HL-60 (cell line): ENCODE results near the gene CASP6.

Experiments used
- DNase-seq, 2 experiments: peaks; one replicate each; pipeline ENCODE4 v3.0.0-alpha.2; 2010 to 2020; ENCODE audit warnings: low read depth in 1 of 2, low spot score in 1 of 2
- H3K27ac ChIP-seq: fragments of 250-450 bp; sonication (Bioruptor Pico); replicated peaks from 2 replicates; pipeline ENCODE4 v1.5.1; 2020; ENCODE audit warnings: mild to moderate bottlenecking, moderate library complexity
- H3K27me3 ChIP-seq: fragments of 250-450 bp; sonication (Bioruptor Pico); 2 replicates; pipeline ENCODE4 v1.5.1; 2021; ENCODE audit warnings: mild to moderate bottlenecking, moderate library complexity; ENCODE audit not compliant: insufficient read depth, poor library complexity, severe bottlenecking
- H3K4me3 ChIP-seq: replicated peaks from 2 replicates; pipeline ENCODE4 v1.5.1; 2011; ENCODE audit warnings: mild to moderate bottlenecking, control low read depth, low read length; ENCODE audit not compliant: insufficient read depth
- GABPA ChIP-seq: IDR thresholded peaks from 2 replicates; pipeline ENCODE4 v1.6.1; 2012; ENCODE audit warnings: low read depth
- POLR2AphosphoS5 ChIP-seq: IDR thresholded peaks from 2 replicates; pipeline ENCODE4 v1.6.1; 2012; ENCODE audit warnings: low read depth
- SPI1 ChIP-seq: IDR thresholded peaks from 2 replicates; pipeline ENCODE4 v1.6.1; 2012; ENCODE audit warnings: low read depth, mild to moderate bottlenecking, borderline replicate concordance
- TF ChIP-seq, protein P1 (sequence below): IDR thresholded peaks from 2 replicates; pipeline ENCODE4 v1.6.1; 2012; ENCODE audit warnings: low read depth; ENCODE audit not compliant: insufficient replicate concordance
- TF ChIP-seq, protein P2 (sequence below): IDR thresholded peaks from one replicate; pipeline ENCODE4 v1.5.1; 2011; ENCODE audit warnings: low read length, control low read depth, inconsistent platforms; ENCODE audit not compliant: insufficient read depth

The CASP6 gene

GRCh38 chr4:109719604-109720003, 16.4 kb upstream of the CASP6 start:
- no peak overlapping the region for H3K4me3 ChIP-seq
- no peak overlapping the region for H3K27ac ChIP-seq
- H3K27me3 ChIP-seq = no peaks in the 10 kb centered on the region
- DNase-seq = no peak
- TF ChIP-seq, protein P1, sequence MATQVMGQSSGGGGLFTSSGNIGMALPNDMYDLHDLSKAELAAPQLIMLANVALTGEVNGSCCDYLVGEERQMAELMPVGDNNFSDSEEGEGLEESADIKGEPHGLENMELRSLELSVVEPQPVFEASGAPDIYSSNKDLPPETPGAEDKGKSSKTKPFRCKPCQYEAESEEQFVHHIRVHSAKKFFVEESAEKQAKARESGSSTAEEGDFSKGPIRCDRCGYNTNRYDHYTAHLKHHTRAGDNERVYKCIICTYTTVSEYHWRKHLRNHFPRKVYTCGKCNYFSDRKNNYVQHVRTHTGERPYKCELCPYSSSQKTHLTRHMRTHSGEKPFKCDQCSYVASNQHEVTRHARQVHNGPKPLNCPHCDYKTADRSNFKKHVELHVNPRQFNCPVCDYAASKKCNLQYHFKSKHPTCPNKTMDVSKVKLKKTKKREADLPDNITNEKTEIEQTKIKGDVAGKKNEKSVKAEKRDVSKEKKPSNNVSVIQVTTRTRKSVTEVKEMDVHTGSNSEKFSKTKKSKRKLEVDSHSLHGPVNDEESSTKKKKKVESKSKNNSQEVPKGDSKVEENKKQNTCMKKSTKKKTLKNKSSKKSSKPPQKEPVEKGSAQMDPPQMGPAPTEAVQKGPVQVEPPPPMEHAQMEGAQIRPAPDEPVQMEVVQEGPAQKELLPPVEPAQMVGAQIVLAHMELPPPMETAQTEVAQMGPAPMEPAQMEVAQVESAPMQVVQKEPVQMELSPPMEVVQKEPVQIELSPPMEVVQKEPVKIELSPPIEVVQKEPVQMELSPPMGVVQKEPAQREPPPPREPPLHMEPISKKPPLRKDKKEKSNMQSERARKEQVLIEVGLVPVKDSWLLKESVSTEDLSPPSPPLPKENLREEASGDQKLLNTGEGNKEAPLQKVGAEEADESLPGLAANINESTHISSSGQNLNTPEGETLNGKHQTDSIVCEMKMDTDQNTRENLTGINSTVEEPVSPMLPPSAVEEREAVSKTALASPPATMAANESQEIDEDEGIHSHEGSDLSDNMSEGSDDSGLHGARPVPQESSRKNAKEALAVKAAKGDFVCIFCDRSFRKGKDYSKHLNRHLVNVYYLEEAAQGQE = no peak
- TF ChIP-seq GABPA (no peak), SPI1 (no peak), POLR2AphosphoS5 (no peak)
- TF ChIP-seq, protein P2, sequence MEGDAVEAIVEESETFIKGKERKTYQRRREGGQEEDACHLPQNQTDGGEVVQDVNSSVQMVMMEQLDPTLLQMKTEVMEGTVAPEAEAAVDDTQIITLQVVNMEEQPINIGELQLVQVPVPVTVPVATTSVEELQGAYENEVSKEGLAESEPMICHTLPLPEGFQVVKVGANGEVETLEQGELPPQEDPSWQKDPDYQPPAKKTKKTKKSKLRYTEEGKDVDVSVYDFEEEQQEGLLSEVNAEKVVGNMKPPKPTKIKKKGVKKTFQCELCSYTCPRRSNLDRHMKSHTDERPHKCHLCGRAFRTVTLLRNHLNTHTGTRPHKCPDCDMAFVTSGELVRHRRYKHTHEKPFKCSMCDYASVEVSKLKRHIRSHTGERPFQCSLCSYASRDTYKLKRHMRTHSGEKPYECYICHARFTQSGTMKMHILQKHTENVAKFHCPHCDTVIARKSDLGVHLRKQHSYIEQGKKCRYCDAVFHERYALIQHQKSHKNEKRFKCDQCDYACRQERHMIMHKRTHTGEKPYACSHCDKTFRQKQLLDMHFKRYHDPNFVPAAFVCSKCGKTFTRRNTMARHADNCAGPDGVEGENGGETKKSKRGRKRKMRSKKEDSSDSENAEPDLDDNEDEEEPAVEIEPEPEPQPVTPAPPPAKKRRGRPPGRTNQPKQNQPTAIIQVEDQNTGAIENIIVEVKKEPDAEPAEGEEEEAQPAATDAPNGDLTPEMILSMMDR = no peak

DNA sequence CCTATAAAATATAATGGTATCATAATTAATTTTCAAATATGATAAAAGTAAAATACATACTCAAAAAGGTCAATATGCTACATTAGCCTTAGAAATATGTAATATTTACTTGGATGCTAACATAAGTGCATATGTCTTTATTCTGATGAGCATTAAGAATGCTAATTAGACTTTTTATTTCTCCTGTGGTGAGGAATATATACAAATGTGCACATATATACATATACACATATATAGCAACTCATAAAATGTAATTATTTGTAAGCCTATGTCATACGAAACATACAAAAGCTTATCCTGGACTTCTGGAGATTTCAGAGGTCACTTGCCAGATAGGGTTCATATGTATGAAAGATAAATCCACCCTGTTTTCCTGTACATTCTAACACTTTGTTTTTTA, 15.5 kb upstream of the CASP6 start:
- TF ChIP-seq, protein P1 = no peak
- TF ChIP-seq GABPA = no peak
- TF ChIP-seq, protein P2 = no peak
- TF ChIP-seq SPI1 = no peak
- no peak for TF ChIP-seq POLR2AphosphoS5
- Histone ChIP-seq H3K27me3 (no peaks in the 10 kb centered on the region), H3K27ac (no peak overlapping the region), H3K4me3 (no peak overlapping the region)
- DNase-seq = no peak

GRCh38 chr4:109713500-109713899, 10.3 kb upstream of the CASP6 start:
- Histone ChIP-seq H3K27ac (no peak overlapping the region), H3K4me3 (no peak overlapping the region), H3K27me3 (no peaks in the 10 kb centered on the region)
- DNase-seq = no peak
- TF ChIP-seq GABPA = no peak

DNA sequence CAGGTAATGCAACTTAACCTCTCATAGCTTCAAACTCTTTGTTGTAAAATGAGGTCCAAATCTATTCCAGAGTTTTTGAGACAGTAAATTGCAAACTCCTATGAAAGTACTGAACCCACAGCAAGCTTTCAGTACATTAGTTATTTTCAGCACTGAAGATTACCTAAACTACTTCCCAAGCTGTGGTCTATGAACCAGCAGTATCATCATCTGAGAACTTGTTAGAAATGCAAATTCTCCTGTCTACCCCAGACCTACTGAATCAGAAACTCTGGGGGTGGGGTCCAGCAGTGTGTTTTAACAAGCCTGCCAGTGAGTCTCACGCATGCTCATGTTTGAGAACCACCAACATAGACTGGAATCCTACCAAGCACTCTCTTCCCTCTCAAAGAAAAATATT, 5.7 kb upstream of the CASP6 start:
- TF ChIP-seq POLR2AphosphoS5 (no peak), GABPA (no peak), SPI1 (no peak)
- TF ChIP-seq, protein P1 = no peak
- TF ChIP-seq, protein P2 = no peak
- H3K4me3 ChIP-seq = no peak overlapping the region
- no peak overlapping the region for H3K27ac ChIP-seq
- no peaks in the 10 kb centered on the region for H3K27me3 ChIP-seq
- no peak for DNase-seq
